Measurements from ENCODE around the gene SNTG2.

- TF ChIP-seq, protein P1, sequence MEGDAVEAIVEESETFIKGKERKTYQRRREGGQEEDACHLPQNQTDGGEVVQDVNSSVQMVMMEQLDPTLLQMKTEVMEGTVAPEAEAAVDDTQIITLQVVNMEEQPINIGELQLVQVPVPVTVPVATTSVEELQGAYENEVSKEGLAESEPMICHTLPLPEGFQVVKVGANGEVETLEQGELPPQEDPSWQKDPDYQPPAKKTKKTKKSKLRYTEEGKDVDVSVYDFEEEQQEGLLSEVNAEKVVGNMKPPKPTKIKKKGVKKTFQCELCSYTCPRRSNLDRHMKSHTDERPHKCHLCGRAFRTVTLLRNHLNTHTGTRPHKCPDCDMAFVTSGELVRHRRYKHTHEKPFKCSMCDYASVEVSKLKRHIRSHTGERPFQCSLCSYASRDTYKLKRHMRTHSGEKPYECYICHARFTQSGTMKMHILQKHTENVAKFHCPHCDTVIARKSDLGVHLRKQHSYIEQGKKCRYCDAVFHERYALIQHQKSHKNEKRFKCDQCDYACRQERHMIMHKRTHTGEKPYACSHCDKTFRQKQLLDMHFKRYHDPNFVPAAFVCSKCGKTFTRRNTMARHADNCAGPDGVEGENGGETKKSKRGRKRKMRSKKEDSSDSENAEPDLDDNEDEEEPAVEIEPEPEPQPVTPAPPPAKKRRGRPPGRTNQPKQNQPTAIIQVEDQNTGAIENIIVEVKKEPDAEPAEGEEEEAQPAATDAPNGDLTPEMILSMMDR (IDR thresholded peaks at IDR 0.05; ENCODE audit: low read depth, low read length, poor library complexity, severe bottlenecking): no peak
- TF ChIP-seq EZH2phosphoT487 (IDR thresholded peaks at IDR 0.05; ENCODE audit: borderline replicate concordance, low read length): no peak
These were observed 331.9 kb downstream of the SNTG2 start for GRCh38 chr2:1282552-1282951.

Data from DOHH2 (cell line).